ENCODE results near the gene MORN1. TPM values are rescaled to one million over a fixed set of nuclear protein-coding genes. Genes with fewer than 3 reads are reported as not detected.
A peak's percentile ranks its signal among the peaks of the same experiment; 100 is the strongest.

Gene MORN1
- total RNA-seq, 1 donor from 2014 or later: 5.5 TPM

DNA sequence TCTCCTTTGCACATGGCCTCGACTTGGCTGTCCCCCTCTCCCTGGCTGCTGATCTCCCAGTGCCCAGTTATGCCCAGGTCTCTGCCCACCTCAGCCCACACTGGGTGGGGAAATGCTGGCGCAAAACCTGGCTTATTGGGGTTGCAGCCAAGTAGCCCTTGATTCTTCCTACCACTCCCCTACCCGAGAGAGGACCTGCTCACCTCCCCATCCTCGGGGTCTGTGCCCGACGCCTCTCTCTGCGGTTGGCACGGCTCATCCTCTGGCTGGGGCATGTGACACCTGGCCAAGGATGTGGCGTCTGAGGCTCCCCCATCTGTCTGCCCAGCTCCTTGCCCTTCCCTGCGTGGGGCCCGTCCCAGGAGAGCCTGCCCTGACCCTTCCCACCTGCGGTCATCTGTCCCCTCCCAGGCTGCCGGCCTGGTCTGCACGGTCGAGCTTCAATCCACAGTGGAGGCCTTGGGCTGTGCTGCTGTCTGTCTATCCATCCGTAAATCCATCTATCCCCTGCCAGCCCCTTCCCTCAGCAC is 27.5 kb upstream of the MORN1 start:
- peaks cover 1% of the 10 kb centered on the region for H3K27me3 ChIP-seq (ENCODE audit: control insufficient read depth, insufficient read depth, low read length)
- no peak overlapping the region for H3K4me3 ChIP-seq (ENCODE audit: low read depth, low read length)
- FAIRE-seq (no peak), DNase-seq (ENCODE audit: low read depth) (no peak)
- no peaks in the 10 kb centered on the region for H3K36me3 ChIP-seq (ENCODE audit: control insufficient read depth, insufficient read depth, low read length)
- TF ChIP-seq, protein P1, sequence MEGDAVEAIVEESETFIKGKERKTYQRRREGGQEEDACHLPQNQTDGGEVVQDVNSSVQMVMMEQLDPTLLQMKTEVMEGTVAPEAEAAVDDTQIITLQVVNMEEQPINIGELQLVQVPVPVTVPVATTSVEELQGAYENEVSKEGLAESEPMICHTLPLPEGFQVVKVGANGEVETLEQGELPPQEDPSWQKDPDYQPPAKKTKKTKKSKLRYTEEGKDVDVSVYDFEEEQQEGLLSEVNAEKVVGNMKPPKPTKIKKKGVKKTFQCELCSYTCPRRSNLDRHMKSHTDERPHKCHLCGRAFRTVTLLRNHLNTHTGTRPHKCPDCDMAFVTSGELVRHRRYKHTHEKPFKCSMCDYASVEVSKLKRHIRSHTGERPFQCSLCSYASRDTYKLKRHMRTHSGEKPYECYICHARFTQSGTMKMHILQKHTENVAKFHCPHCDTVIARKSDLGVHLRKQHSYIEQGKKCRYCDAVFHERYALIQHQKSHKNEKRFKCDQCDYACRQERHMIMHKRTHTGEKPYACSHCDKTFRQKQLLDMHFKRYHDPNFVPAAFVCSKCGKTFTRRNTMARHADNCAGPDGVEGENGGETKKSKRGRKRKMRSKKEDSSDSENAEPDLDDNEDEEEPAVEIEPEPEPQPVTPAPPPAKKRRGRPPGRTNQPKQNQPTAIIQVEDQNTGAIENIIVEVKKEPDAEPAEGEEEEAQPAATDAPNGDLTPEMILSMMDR (IDR thresholded peaks at IDR 0.05; ENCODE audit: insufficient read depth, low read length, severe bottlenecking): no peak

DNA sequence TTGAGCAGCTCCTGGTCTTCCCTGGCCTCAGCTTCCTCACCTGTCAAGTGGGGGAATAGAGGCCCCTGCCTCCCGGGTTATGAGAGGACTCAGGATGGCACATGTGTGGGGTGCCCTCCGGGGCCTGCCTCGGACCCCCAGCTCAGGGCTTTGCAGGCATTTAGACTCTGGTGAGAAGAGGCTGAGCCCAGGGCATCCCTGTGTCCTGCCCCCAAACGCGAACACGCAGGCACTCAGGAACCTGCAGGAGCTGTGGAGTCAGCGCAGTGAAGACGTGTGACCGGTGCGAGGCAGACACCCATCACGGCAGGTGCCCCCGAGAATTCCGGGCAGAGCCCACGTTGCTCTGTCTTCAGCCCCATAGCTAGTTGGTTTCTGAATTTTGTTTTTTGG is 26.5 kb upstream of the MORN1 start:
- peaks cover 1% of the 10 kb centered on the region for H3K27me3 ChIP-seq (ENCODE audit: control insufficient read depth, insufficient read depth, low read length)
- TF ChIP-seq, protein P1 (IDR thresholded peaks at IDR 0.05; ENCODE audit: insufficient read depth, low read length, severe bottlenecking): no peak

DNA sequence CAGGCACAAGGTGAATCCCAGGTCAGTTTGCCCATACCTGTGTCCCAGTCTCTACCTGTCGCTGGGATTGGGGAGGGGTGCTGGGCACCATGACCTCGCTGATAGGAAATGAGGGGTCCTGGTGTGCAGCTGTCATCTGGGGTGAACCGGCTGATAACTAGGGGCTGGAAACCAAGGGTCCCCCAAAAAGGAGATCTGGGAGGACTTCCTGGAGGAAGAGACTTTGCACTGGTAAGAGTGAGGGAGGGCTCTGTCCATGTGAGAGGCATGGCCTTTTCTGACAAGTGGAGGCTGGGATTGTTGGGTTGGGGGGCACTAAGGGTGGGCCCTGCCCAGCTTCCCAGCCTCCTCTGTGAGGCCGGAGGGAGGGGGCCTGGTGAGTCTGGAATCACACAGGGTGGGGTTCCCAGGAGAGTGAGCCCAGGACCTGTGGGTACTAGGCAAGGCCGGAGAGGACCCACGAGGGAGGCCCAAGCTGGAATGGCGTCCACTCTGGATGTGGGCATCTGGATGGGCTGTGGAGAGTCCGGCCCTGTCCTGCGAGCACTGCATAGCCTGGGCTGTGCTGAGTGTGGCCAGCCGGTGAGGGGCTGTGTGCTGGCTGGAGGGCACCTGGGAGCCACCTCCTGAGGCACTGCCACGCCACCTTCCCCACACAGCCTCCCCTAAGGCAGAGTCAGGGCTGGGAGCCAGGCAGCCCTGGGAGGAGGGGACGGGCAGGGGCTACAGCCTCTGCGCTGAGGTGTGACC is 25.9 kb upstream of the MORN1 start:
- peaks cover 1% of the 10 kb centered on the region for H3K27me3 ChIP-seq (ENCODE audit: control insufficient read depth, insufficient read depth, low read length)

More for the DNA sequence above, 26.5 kb upstream of the MORN1 start:
- FAIRE-seq: no peak
- H3K36me3 ChIP-seq (ENCODE audit: control insufficient read depth, insufficient read depth, low read length): no peaks in the 10 kb centered on the region
- DNase-seq (ENCODE audit: low read depth): no peak
- H3K4me3 ChIP-seq (ENCODE audit: low read depth, low read length): no peak overlapping the region

DNA sequence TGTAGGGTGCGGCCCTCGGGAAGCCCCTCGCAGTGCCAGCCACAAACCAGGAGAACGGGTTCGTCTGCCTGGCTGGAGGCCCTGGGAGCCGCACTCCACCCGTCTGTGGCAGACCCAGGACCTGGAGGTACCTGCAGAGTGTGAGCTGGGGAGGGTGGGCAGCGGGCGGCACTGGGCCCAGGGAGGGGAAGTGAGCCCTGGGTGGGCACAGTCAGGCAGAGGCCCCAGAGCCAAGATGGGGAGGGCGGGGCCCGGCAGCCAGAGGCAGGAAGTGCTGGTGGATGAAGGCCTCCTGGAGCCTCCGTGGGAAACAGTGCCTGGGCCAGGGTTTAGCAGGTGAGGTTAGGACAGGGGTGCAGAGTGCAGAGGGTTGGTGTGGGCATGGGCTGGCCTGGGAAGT is 25.0 kb upstream of the MORN1 start:
- peak; percentile 37 for DNase-seq (ENCODE audit: low read depth)
- peaks cover 1% of the 10 kb centered on the region for H3K27me3 ChIP-seq (ENCODE audit: control insufficient read depth, insufficient read depth, low read length)
- H3K4me3 ChIP-seq (ENCODE audit: low read depth, low read length): peak overlapping the region; percentile 35
- FAIRE-seq: no peak
- H3K36me3 ChIP-seq (ENCODE audit: control insufficient read depth, insufficient read depth, low read length): no peaks in the 10 kb centered on the region
- TF ChIP-seq, protein P1 (IDR thresholded peaks at IDR 0.05; ENCODE audit: insufficient read depth, low read length, severe bottlenecking): no peak

More for the DNA sequence above, 25.9 kb upstream of the MORN1 start:
- Histone ChIP-seq H3K36me3 (ENCODE audit: control insufficient read depth, insufficient read depth, low read length) (no peaks in the 10 kb centered on the region), H3K4me3 (ENCODE audit: low read depth, low read length) (no peak overlapping the region)
- DNase-seq (ENCODE audit: low read depth) (no peak), FAIRE-seq (peak; percentile 13)
- TF ChIP-seq, protein P1 (IDR thresholded peaks at IDR 0.05; ENCODE audit: insufficient read depth, low read length, severe bottlenecking): no peak

DNA sequence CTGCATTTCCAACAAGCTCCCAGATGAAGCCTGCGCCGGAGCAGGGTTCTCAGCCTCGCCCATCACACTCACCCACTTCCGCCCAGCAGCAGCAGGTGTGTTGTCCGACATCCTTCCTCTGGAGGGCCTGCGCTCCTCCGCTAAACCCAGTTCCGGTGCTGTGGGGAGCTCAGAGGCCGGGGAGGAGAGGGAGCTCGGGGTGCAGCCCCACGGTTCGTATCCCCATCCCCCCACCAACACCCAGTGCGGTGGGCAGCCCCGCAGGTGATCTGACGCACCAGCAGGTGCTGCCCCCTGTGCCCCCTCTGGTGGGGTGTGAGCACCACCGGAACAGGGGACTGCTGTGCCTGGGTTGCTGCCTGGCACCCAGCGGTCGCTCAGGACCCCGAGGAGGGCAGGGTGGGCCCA is 24.5 kb upstream of the MORN1 start:
- Histone ChIP-seq H3K4me3 (ENCODE audit: low read depth, low read length) (peak overlapping the region; percentile 35), H3K27me3 (ENCODE audit: control insufficient read depth, insufficient read depth, low read length) (peaks cover 1% of the 10 kb centered on the region), H3K36me3 (ENCODE audit: control insufficient read depth, insufficient read depth, low read length) (no peaks in the 10 kb centered on the region)
- FAIRE-seq (no peak), DNase-seq (ENCODE audit: low read depth) (peak; percentile 36)
- TF ChIP-seq, protein P1 (IDR thresholded peaks at IDR 0.05; ENCODE audit: insufficient read depth, low read length, severe bottlenecking): no peak

Data from bronchial epithelial cell (primary cell).